ENCODE measurements around the gene HNRNPA1.
A peak's percentile ranks its signal among the peaks of the same experiment; 100 is the strongest.

The HNRNPA1 gene

GRCh38 chr12:54262403-54262925 is 18.1 kb upstream of the HNRNPA1 start:
- Histone ChIP-seq H3K4me2 (peak overlapping the region; percentile 61 to 97 (median 89); a peak in 21 of 22 replicates), H3K4me3 (no peak overlapping the region), H3K9me3 (replicated peaks in 1 of 11) (no peaks in the 10 kb centered on the region), H3K36me3 (peaks cover 0 to 62% (median 33%) of the 10 kb centered on the region in 11 experiments; a peak in 17 of 22 replicates), H3K27me3 (no peaks in the 10 kb centered on the region), H3K27ac (peak overlapping the region in 9 of 11 experiments; percentile 20 to 72 (median 61); a peak in 18 of 22 replicates), H3K9ac (peak overlapping the region in 7 of 11 experiments; percentile 11 to 64 (median 25); a peak in 7 of 22 replicates), H4K20me1 (peaks cover 0 to 34% (median 11%) of the 10 kb centered on the region in 11 experiments; a peak in 10 of 22 replicates), H3K4me1 (peaks cover 55 to 77% (median 61%) of the 10 kb centered on the region in 10 experiments)
- TF ChIP-seq Cebpa-rat (IDR thresholded peaks at IDR 0.05), result peak in 2 of 11 experiments; percentile 29 to 43; a peak in 1 of 22 replicates

DNA sequence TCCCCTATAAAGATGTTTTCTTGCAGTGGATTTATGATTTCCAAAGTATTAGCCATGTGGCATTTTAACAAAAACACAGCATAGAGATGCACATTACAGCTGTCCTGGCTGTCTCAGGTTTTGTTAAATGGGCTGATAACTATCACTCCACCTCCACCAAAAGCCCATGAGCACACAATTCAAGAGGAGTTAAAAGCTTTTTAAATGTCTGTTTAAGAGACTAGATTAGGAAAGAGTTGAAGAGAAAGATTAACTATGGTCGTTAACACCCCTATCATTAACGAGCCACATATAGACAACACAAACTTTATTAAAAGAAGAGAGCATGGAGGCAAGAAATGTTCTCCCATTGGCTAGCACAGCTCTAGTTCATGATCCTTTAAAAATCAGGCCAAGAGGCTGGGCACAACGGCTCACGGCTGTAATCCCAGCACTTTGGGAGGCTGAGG is 15.1 kb upstream of the HNRNPA1 start:
- H3K4me3 ChIP-seq, result no peak overlapping the region
- H4K20me1 ChIP-seq, result peaks cover 0 to 20% (median 3%) of the 10 kb centered on the region in 11 experiments; a peak in 4 of 22 replicates
- H3K4me1 ChIP-seq, result peaks cover 28 to 67% (median 42%) of the 10 kb centered on the region in 10 experiments
- H3K9ac ChIP-seq, result no peak overlapping the region
- no peak for TF ChIP-seq Cebpa-rat (IDR thresholded peaks at IDR 0.05)
- H3K9me3 ChIP-seq (replicated peaks in 1 of 11), result no peaks in the 10 kb centered on the region
- 0 out of 22 replicates have a peak overlapping the region, but pooled peaks of 1 of the 11 experiments have one; percentile 5 for H3K27ac ChIP-seq
- H3K4me2 ChIP-seq, result no peak overlapping the region
- H3K36me3 ChIP-seq, result peaks cover 0 to 65% (median 31%) of the 10 kb centered on the region in 11 experiments; a peak in 17 of 22 replicates
- no peaks in the 10 kb centered on the region for H3K27me3 ChIP-seq

DNA sequence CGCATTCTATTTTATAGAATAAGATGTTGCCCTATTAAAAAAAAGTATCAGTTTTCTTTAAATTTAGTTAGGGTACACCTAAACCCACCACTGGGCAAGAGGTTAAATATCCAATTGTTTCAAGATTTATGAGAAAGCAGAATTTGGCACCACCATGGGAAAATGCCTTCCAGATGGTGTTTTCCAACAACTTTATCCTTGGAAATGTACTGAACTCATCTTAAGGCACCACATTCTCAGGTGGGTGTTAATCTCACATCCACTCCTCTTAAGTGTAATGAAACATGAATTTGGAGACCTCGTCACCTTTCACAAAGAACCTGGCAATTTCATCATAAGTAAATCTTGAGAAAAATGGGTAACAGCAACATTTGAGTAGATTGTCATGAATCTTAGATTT is 13.7 kb upstream of the HNRNPA1 start:
- H3K4me2 ChIP-seq, result no peak overlapping the region
- TF ChIP-seq Cebpa-rat (IDR thresholded peaks at IDR 0.05), result no peak
- H3K4me1 ChIP-seq, result peaks cover 13 to 61% (median 27%) of the 10 kb centered on the region in 10 experiments
- no peak overlapping the region for H3K27ac ChIP-seq
- H4K20me1 ChIP-seq, result peaks cover 0 to 20% (median 0%) of the 10 kb centered on the region in 11 experiments; a peak in 3 of 22 replicates
- H3K9ac ChIP-seq, result no peak overlapping the region
- no peaks in the 10 kb centered on the region for H3K9me3 ChIP-seq (replicated peaks in 1 of 11)
- no peak overlapping the region for H3K4me3 ChIP-seq
- H3K27me3 ChIP-seq, result no peaks in the 10 kb centered on the region
- peaks cover 0 to 80% (median 43%) of the 10 kb centered on the region in 11 experiments; a peak in 17 of 22 replicates for H3K36me3 ChIP-seq

DNA sequence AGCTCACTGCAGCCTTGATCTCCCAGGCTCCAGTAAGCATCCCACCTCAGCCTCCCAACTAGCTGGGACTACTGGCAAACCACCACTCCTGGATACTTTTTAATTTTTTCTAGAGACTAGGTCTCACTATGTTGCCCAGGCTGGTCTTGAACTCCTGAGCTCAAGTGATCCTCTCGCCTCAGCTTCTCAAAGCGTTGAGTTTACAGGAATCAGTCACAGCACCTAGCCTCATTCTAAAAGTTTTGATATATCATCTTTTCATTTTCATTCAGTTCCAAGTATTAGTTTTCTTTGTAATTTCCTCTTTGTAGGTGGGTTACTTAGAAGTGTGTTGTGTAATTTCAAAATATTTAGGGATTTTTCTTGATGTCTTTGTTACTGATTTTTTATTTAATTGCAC is 10.2 kb upstream of the HNRNPA1 start:
- H3K9ac ChIP-seq, result no peak overlapping the region
- H3K27me3 ChIP-seq, result no peaks in the 10 kb centered on the region
- H3K4me1 ChIP-seq, result peaks cover 0 to 35% (median 14%) of the 10 kb centered on the region in 10 experiments; a peak in 15 of 20 replicates
- H4K20me1 ChIP-seq, result peaks cover 0 to 22% (median 5%) of the 10 kb centered on the region in 11 experiments; a peak in 5 of 22 replicates
- peaks cover 19 to 90% (median 60%) of the 10 kb centered on the region in 11 experiments; a peak in 21 of 22 replicates for H3K36me3 ChIP-seq
- TF ChIP-seq Cebpa-rat (IDR thresholded peaks at IDR 0.05), result no peak
- 0 out of 22 replicates have a peak overlapping the region, but pooled peaks of 2 of the 11 experiments have one; percentile 2 to 13 for H3K27ac ChIP-seq
- no peak overlapping the region for H3K4me3 ChIP-seq
- H3K4me2 ChIP-seq, result no peak overlapping the region
- H3K9me3 ChIP-seq (replicated peaks in 1 of 11), result no peaks in the 10 kb centered on the region

- no peaks in the 10 kb centered on the region for H3K9me3 ChIP-seq (replicated peaks in 1 of 11)
- H3K27me3 ChIP-seq, result no peaks in the 10 kb centered on the region
- TF ChIP-seq Cebpa-rat (IDR thresholded peaks at IDR 0.05), result no peak
- H3K4me1 ChIP-seq, result peaks cover 10 to 54% (median 31%) of the 10 kb centered on the region in 10 experiments
- H3K27ac ChIP-seq, result no peak overlapping the region
- no peak overlapping the region for H3K9ac ChIP-seq
- H3K4me3 ChIP-seq, result no peak overlapping the region
- peaks cover 19 to 89% (median 57%) of the 10 kb centered on the region in 11 experiments; a peak in 21 of 22 replicates for H3K36me3 ChIP-seq
- H4K20me1 ChIP-seq, result peaks cover 0 to 24% (median 6%) of the 10 kb centered on the region in 11 experiments; a peak in 5 of 22 replicates
- H3K4me2 ChIP-seq, result no peak overlapping the region
Measured at GRCh38 chr12:54272214-54272613, 8.3 kb upstream of the HNRNPA1 start.

GRCh38 chr12:54273981-54274380 is 6.5 kb upstream of the HNRNPA1 start:
- Histone ChIP-seq H3K4me3 (no peak overlapping the region), H3K36me3 (peaks cover 19 to 90% (median 45%) of the 10 kb centered on the region in 11 experiments; a peak in 21 of 22 replicates), H3K4me2 (no peak overlapping the region), H3K9me3 (replicated peaks in 1 of 11) (no peaks in the 10 kb centered on the region), H4K20me1 (peaks cover 0 to 24% (median 6%) of the 10 kb centered on the region in 11 experiments; a peak in 6 of 22 replicates), H3K27me3 (no peaks in the 10 kb centered on the region), H3K9ac (0 out of 22 replicates have a peak overlapping the region, but pooled peaks of 2 of the 11 experiments have one; percentile 12 to 15), H3K4me1 (peaks cover 26 to 55% (median 42%) of the 10 kb centered on the region in 10 experiments), H3K27ac (peak overlapping the region in 1 of 11 experiments; percentile 9; a peak in 1 of 22 replicates)
- no peak for TF ChIP-seq Cebpa-rat (IDR thresholded peaks at IDR 0.05)

- Histone ChIP-seq H3K4me2 (peak overlapping the region in 10 of 11 experiments; percentile 85 to 96 (median 91); a peak in 15 of 22 replicates), H3K36me3 (peaks cover 20 to 79% (median 41%) of the 10 kb centered on the region in 11 experiments; a peak in 21 of 22 replicates), H4K20me1 (peaks cover 3 to 27% (median 10%) of the 10 kb centered on the region in 11 experiments; a peak in 15 of 22 replicates), H3K9me3 (replicated peaks in 1 of 11) (no peaks in the 10 kb centered on the region), H3K9ac (peak overlapping the region in 4 of 11 experiments; percentile 91 to 100 (median 94); a peak in 4 of 22 replicates), H3K4me1 (peaks cover 25 to 40% (median 35%) of the 10 kb centered on the region in 10 experiments), H3K27me3 (no peaks in the 10 kb centered on the region), H3K4me3 (no peak overlapping the region), H3K27ac (peak overlapping the region in 8 of 11 experiments; percentile 90 to 100 (median 97); a peak in 9 of 22 replicates)
- TF ChIP-seq Cebpa-rat (IDR thresholded peaks at IDR 0.05), result no peak
Measured at GRCh38 chr12:54276368-54276767, 4.2 kb upstream of the HNRNPA1 start.

DNA sequence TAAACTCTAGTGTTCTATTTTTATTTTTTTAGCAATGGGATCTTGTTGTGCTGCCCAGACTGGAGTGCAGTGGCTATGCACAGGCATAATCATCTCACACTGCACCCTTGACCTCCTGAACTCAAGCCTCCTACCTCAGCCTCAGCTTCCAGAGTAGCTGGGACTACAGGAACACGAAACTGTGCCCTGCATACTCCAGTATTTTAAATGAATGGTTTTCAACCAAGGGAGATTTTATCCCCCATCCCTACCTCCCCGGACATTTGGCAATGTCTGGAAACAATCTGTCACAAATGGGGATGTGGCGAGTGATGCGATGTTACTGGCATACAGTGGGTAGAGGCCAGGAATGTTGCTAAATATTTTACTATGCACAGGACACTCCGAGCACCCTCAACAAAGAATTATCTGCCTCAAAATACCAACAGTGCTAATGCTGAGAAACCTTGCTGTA is 2.7 kb upstream of the HNRNPA1 start:
- TF ChIP-seq Cebpa-rat (IDR thresholded peaks at IDR 0.05), result 0 out of 22 replicates have a peak, but pooled peaks of 1 of the 11 experiments have one; percentile 15
- Histone ChIP-seq H3K36me3 (peaks cover 30 to 79% (median 44%) of the 10 kb centered on the region in 11 experiments), H3K9me3 (replicated peaks in 1 of 11) (no peaks in the 10 kb centered on the region), H3K9ac (peak overlapping the region; percentile 91 to 100 (median 98)), H4K20me1 (peaks cover 18 to 41% (median 24%) of the 10 kb centered on the region in 11 experiments; a peak in 21 of 22 replicates), H3K27ac (peak overlapping the region; percentile 90 to 100 (median 97); a peak in 20 of 22 replicates), H3K4me2 (peak overlapping the region; percentile 85 to 96 (median 91)), H3K27me3 (no peaks in the 10 kb centered on the region), H3K4me3 (peak overlapping the region; percentile 62 to 88 (median 82)), H3K4me1 (peaks cover 25 to 40% (median 35%) of the 10 kb centered on the region in 10 experiments)

All from BLaER1 treated with 17β-estradiol and CSF1 and Interleukin-3, amounts not matched to agents 10 nM and 100 nM (cell line).